Measurements from ENCODE around the gene MXRA8.

Gene MXRA8

DNA sequence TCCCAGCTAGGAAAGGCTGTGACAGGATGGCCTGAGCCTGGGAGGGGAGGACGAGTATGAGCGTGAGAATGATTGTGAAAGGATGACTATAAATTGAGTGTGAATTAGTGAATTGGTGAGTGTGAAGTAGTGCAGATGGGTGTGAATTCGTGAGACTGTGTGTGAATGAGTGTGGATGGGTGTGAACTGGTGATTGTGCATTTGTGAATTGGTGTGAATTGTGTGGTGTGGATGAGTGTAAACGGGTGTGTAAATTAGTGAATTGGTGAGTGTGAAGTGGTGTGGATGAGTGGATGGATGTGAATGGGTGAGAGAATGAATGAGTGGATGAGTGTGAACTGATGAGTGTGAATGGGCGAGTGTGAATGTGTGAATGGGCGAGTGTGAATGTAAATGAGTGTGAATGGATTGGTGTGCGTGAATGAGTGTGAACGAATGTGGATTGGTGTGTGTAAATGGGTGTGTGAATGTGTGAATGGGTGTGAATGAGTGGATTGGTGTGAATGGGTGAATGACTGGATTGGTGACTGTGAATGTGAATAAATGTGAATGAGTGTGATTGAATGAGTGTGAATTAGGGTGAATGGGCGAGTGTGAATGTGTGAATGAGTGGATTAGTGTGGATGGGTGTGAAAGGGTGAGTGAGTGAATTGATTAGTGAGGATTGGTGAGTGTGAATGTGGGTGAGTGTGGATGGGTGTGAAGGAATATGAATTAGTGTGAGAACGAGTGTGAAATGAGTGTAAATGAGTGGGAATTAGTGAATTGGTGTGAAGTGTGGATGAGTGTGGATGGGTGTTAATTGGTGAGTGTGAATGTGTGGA is 7.7 kb upstream of the MXRA8 start:
- DNase-seq: no peak

DNA sequence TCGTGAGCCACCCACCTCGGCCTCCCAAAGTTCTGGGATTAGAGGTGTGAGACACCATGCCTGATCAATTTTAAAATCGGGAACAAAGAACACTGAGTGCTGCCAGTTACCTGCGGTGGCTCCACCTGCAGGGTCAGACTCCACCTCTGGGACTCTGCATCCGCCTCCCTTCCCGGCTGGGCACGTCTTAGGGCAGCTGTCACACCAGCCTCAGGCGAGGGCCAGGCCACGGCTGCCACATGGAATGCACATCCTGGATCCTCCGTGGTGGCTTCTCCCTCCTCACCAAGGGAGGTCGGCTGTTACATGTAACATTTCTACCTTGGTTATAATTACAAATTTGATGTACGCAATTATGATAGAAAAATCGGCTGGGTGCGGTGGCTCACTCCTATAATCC is 5.9 kb upstream of the MXRA8 start:
- no peak for DNase-seq

DNA sequence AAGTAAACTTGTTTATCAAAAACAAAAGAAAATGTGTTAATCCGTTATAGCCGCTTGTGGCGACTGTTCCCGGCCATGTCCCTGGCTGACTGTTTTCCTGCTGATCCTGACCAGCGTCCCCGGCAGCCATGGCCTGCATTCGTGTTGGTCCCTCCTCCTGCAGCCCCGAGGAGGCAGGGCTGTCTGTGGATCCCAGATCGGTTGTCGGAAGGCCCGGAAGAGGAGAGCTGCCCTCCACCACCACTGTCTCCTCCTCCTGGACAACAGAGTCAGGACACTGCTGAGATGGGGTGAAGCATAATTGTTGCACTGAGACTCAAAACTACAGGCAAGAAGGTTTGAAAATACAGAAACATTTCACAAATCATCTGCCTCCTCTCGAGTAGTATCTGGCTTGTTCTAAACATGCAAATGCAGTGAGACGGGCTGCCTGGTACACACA is 3.6 kb upstream of the MXRA8 start:
- DNase-seq: no peak

DNA sequence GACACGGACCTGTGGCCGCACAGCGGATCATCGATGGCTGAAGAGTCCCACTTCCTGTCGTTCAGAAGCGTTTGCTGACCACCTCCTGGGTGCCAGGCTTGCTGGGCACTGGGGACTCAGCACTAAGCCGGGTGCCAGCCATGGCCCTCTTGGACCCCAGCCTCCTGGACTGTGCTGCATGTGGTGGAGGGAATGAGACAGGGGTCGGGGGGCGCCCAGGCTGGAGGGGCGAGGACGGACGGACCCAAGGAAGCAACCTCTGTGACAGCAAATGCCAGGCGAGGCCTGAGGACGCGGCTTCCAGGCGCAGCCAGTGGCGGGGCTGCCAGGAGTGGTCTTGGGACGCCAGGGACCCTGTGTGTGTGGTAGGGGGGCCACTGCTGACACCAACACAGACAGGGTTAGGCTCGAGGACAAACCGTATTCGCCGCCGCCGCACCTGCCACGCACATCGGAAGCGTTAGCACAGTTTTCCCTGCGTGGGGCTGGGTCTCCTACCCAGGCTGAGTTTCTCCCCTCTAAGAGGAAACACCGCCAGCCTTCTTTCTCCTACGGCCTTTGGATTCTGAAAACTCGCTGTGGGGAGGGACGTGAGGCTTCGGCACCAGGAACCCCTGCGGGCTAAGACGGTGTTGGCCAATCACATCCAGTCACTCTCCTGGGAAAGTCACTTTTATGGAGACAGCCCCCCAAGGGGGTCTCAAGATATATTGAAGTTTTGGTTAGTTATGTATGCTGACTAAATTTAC is 3.1 kb upstream of the MXRA8 start:
- no peak for DNase-seq

DNA sequence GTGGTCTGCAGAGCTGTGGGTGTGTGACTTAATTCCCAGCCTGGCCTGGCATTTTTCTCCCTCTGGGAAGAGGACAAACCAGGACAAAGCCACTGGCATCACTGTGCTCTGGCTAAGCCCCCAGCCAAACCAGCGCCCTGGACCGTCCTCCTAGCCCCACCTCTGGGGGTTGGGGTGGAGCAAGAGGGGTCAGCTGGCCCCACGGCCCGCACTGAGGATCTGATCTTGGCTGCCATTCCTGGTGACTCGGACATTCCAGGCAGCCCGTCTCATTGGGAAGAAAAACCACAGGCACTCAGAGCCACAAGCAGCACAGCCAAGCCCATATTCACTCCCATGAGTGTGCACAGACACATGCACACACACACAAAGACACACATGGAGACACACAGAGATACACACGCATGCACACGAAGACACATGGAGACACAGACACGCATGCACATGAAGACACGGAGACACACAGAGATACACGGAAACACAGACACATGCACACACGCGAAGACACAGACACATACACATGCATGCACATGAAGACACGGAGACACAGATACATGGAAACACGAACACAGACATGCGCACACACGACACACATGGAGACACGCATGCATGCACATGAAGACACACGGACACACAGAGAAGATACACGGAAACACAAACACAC is 2.3 kb upstream of the MXRA8 start:
- DNase-seq: no peak

DNA sequence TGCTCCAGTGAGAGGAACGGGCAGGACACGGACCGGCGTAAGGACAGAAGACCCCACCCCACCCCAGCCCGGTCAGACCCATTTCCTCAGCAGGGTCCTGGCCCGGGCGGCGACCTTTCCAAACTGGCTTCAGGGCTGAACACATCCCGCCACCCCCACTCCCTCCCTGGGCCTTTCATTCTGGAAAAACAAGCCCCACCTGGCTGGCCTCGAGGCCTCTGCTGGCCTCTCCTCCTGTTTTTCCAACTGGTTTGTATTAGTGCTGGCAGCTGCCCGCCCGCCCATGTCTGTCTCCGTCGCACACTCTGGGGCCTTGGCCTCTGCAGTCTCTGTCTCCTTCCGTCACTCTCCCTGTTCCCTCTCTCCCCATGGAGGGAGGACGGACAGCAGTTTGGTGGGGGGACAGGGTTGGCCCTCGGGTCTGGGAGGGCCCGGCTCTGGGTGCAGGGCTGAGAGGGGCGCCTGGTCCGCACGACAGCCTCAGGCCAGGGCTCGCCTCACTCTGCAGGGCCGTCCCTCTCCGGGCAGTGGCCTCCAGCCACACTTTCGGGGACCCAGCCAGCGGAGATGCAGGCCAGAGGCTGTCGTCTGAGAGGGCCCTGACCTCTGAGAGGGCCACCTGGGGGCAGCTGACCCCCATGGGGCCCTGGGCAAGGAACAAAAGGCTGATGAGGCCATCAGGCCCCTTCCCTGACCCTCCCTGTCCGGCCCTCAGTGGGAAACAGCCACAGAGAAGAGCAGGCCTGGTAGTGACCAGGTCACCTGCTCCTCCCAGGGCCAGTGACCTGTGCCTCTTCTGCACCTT is 1.5 kb upstream of the MXRA8 start:
- DNase-seq: no peak

DNA sequence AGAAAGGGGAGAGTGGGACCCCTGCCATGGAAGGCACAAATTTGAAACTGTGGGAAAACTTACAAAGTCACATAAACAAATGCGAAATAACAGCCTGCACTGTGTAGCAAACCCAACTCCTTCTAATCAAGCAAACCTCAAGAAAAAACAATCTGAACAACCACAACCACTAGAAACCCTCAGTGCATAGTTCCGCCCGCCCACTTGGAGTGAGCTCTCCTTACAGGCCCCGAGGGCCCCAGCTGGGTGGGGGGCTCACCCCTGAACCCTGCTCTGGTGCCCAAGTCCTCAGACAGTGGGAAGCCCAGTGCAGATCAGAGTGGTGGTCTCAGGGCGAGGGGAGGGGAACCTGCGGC is 931 bp upstream of the MXRA8 start:
- DNase-seq: no peak

DNA sequence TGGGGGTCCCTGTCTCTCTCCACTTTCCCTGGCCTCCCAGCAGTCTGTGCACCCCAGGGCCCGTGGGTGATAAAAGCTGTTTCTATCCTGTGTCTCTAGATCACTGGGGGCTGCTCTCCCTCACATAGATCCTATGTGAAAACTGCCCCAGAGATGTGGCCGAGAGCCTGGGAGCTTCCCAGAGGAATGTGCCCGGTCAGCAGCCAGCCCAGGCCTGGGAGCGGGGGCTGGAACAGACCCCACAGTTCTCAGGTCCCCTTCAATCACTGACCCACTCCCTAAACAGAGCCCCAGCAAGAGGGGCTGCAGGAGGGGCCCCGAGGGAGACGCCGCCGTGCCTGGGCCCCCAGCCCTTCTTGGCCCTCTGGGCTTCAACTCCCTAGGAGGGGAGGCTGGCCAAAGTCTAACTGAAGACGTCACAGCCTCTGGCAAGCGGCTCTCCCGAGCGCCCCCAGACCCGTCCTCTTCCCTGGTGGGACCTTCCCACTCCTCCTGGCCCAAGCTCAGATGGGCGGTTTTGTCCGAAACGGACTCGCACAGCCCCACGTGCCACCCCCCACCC is 403 bp downstream of the MXRA8 start:
- DNase-seq: no peak

DNA sequence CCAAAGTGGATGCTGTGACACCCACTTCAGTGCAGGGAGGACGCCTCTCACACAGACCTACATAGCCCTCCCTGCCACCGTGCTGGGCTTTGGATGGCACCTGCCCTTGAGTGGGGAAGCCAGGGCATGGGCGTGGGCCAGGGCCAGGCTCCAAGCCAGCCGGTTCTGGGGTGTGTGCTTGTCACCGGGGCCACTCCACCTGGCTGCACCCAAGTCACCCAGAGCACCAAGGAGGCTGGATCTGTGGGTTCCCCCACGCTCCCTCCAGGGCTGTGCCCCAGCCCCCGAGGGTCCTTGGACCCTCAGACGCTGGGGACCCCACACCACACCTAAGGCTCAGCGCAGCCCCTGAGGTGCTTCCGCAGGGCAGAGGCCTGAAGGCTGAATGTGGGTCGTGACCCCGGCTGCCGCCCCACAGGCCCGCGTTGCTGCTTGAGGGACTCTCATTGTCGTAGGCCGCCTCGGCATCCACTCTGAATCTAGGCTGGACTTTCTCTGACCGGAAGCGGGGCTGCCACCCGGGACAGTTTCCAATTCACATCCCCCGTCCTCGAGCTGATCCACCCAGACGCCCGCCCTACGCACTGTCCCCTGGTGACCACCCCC is 1.5 kb downstream of the MXRA8 start:
- no peak for DNase-seq

DNA sequence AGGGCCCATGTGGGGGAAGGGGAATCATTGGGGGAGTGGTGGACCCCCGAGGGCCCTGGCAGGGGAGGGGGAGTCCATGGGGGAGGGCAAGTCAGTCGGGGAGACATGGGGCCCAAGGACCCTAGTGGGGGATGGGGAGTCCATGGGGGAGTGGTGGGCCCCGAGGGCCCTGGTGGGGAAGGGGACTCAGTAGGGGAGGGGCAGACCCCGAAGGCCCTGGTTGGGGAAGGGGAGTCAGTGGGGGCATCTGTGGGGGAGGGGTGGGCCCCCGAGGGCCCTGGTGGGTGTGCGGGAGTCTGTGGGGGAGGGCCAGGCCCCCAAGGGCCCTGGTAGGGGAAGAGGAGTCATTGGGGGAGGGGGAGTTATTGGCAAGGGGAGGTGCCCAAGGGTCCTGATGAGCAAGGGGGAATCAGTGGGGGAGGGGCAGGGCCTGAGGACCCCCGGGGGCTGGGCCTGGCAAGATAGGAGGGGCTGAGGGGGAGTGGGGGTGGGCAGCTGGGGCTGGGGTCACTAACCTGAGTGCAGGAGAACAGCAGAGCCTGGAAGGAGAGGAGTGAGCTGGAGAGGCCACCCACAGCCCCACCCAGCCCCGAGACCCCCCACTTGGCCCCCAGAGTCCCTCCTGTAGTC is 2.1 kb downstream of the MXRA8 start:
- DNase-seq: no peak

DNA sequence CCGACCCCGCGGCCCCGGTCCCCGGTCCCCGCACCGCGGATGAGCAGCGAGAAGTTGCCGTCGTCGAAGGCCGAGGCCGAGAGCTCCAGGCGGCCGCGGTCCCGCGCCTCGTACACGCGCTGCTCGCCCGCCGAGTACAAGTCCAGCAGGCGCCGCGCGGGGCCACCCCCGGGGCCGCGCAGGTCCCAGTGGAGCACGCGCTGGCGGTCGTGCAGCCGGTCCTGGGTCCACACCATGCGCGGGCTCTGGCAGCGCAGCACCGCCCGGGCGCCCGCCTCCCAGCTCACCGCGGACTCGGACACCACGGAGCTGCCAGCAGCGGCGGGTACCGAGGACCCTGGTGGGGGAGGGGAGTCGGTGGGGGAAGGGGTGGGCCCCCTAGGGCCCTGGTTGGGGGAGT is 2.9 kb downstream of the MXRA8 start:
- no peak for DNase-seq

DNA sequence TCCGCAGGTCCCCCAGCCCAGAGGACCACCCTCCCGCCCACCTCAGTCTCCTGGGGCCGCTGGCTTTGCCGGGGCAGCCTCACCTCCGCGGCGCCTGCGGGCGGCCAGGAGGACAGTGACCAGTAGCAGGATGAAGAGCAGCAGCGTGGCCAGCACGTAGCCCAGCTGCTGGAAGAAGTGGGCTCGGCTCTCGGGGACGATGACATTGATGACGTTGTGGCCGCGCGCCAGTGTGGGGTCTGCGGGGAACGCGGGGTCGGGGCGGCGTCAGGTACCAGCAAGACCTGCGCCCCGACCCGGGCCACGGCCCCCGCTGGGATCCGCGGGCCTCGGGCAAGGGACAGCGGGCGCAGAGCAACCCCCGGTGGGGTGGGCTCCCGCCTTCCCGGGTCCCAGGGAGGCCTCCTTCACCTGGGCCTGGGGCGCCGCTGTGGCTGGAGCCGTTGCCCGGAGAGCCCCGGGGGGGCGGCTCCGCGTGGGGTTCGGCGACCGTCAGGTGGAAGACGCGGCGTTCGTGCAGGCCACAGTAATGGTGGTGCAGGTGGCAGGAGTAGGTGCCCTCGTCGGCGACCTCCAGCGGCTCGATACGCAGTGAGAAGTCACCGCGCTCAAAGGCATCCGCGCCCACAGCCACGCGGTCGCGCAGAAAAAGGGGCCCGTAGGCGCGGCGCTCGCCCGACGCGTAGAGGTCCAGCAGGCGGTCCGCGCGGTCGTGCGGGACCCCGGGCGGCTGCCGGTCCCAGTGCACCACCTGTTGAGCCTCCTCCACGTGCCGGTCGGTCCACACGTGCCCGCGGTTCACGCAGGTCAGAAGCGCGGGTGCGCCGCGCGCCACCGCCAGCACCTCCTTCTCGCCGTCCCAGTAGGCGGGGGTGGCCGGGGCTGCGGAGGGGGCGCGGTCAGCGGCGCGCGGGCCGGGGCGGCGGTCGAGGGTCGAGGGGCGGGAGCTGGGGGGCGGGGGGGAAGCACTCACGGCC is 3.8 kb downstream of the MXRA8 start:
- DNase-seq: no peak

DNA sequence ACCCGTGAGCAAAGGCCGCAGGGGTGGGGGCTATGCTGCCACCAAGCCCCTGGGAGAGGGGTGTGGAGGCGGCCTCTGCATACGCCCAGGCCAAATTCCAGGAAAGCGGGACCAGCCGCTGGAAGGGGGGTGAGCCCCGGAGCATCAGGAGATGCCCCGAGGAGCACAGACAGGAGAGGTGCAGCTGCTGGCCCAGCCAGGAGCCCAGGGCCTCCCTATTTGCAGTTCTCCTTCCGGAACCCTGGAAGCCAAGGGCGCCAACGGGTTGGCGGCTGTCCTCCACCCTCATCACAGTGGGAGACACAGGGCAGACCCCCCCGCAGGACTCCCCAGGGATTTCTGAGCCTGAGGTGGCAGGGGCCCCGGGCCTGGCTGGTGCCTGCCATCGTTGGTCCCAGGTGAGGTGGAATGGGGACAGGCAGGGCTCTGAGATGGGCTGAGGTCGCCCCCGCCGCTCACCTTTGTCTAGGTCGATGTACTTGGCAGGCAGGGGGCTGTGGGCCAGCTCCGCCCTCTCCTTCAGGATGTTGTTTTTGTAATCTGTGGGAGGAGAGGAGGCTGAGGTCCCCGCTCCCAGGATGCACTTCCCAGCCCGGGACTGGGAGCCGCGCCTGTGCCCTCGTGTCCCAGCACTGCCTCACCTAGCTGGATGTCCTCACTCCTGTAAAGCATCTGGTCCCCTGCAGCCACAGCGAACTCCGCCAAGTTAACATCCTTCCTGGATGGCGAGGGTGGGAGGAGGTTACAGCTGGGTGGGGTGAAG is 4.8 kb downstream of the MXRA8 start:
- no peak for DNase-seq

DNA sequence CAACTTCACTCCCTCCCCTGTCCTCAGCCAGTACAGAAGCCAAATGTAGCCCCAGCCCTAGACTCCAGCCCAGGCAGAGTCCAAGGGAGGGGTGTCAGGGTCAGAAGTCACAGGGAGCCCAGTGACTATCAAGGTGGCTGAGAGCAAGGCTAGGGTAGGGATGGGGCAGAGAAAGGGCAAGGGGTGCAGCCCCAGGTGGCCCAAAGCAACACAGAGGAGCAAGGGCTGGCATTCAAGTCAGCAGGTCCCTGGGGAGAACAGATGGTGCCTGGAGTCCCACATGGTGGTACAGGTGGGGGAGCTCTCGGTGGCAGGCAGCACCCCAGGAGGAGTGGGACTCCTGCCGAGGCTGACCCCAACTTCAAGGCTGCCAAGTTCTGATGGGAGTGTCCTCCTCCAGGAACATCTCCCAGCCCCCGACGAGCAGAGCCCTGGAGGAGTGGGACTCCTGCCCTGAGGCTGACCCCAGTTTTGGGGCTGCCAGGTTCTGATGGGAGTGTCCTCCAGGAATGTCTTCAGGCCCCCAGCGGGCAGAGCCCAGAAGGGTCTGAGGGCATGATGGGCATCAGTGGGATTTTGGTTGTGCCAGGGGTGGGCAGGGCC is 5.5 kb downstream of the MXRA8 start:
- no peak for DNase-seq

DNA sequence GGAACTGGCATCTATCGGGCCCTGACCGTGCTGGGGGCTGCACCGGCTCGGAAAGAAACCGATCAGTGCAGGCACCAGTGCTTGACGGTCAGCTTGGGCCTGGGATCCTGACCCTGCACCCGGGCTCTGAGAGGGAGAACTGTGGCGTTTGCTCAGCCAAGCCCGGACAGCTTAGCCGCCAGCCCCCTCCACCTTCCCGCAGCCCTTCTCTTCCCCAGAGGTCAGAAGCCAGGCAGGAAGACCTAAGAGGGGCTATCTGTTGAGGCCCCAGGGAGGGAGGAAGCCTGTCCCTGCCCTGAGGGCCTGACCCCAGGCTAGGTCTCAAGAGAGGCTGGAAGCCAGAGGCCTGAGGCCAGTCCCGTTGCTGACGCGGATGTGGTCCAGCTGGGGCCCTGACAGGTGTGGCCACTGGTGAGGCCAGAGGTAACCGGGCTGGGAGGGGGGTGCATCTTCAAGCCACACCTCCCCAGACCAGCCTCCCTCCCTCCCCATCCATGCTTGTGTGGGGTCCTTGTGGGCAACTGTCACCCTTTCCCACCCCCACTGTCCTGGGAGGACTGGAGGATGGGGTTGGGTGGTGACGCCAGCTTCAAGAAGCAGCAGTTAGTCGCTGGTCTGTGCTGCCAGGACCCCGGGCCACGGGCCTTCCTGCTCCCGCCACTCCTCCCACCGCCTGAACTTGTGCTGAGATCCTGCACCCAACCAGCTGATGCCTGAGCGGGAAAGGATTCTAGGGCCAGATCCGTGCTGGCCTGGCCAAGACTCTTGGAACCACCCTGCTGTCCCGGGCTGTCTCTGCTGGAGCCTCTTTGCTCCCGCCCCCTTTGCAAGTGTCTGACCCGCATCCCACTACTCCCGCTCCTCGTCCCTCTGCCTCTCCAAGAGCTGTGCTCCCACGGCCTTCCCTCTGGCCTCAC is 6.6 kb downstream of the MXRA8 start:
- no peak for DNase-seq

DNA sequence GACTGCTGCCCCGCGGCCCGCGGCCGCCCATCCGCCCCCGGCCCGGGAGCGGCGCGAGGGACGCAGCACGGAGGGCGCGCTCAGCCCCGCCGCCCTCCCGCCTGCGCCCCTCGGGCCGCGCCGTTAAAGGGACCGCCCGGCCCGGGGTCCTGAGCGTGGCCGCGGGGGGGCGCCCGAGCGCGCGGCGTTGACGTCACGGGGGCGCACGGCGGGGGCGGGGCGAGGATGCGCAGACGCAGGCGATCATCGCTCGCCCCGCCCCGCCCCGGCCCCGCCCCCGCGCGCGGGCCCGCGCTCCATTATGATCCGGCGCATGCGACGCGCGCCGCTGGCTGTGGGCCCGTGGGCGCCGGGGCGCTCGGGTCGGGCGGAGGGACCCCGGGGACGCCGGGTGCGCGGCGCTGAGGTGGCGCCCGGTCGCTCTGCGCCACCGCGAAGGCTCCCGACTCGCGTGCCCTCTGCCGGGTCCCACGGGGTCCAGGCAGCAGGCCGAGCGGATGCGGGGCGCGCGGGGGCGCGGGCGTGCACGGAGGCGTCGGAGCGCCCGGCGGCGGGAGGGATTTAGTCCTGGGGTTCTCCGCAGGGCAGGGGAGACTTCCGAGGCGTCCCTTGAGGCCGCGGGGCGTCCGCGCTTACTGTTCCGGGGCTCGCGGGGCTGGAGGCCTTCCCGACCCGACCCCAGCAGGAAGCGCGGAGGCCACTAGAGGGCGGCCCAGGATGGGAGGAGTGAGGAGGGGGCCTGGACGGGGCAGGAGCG is 8.9 kb downstream of the MXRA8 start, which contains the start of gene DVL1:
Gene DVL1 (minus strand): TSS at position 163 of the 757 bp plus-strand sequence. CDS start 353 bp downstream, outside the sequence.
- DNase-seq: peak; percentile 22 to 46

Measured in Kasumi-1 (cell line).